ENCODE data around the gene RILP. TPM values are rescaled to one million over a fixed set of nuclear protein-coding genes. Genes with fewer than 3 reads are reported as not detected.

Gene RILP
- total RNA-seq, 4 donors from 2014 or later, result 11.9 to 26.0 (median 20.1) TPM

GRCh38 chr17:1617620-1618174 lies 32.0 kb downstream of the RILP start:
- WGBS, result 55% methylated on average over 20 of the region's 20 CpGs
- no peaks in the 10 kb centered on the region for H3K9me3 ChIP-seq
- H3K36me3 ChIP-seq, result peaks cover 4% of the 10 kb centered on the region
- peak overlapping the region; percentile 5 for H3K4me3 ChIP-seq
- peaks cover 18% of the 10 kb centered on the region for H3K4me1 ChIP-seq
- peak overlapping the region; percentile 51 for H3K27ac ChIP-seq
- no peak for DNase-seq (ENCODE audit: low spot score in 2 of 2)
- no peaks in the 10 kb centered on the region for H3K27me3 ChIP-seq
- TF ChIP-seq POLR2A (IDR thresholded peaks at IDR 0.05) (no peak), POLR2AphosphoS5 (IDR thresholded peaks at IDR 0.05) (no peak), CTCF (IDR thresholded peaks at IDR 0.05) (no peak), EP300 (IDR thresholded peaks at IDR 0.05) (no peak)

- Histone ChIP-seq H3K4me1 (peaks cover 18% of the 10 kb centered on the region), H3K27me3 (no peaks in the 10 kb centered on the region), H3K9me3 (no peaks in the 10 kb centered on the region), H3K27ac (no peak overlapping the region), H3K4me3 (no peak overlapping the region), H3K36me3 (peaks cover 4% of the 10 kb centered on the region)
- WGBS, result 62% methylated on average over 4 of the region's 13 CpGs
- no peak for DNase-seq (ENCODE audit: low spot score in 2 of 2)
- no peak for TF ChIP-seq POLR2A (IDR thresholded peaks at IDR 0.05)
- TF ChIP-seq CTCF (IDR thresholded peaks at IDR 0.05), result no peak
- TF ChIP-seq POLR2AphosphoS5 (IDR thresholded peaks at IDR 0.05), result no peak
- no peak for TF ChIP-seq EP300 (IDR thresholded peaks at IDR 0.05)
Observed at GRCh38 chr17:1616101-1616500, 33.6 kb downstream of the RILP start.

- TF ChIP-seq POLR2A (IDR thresholded peaks at IDR 0.05) (no peak), EP300 (IDR thresholded peaks at IDR 0.05) (no peak), POLR2AphosphoS5 (IDR thresholded peaks at IDR 0.05) (no peak), CTCF (IDR thresholded peaks at IDR 0.05) (no peak)
- peak overlapping the region; percentile 28 for H3K27ac ChIP-seq
- H3K36me3 ChIP-seq, result peaks cover 4% of the 10 kb centered on the region
- H3K4me1 ChIP-seq, result peaks cover 17% of the 10 kb centered on the region
- no peaks in the 10 kb centered on the region for H3K9me3 ChIP-seq
- no peak for DNase-seq (ENCODE audit: low spot score in 2 of 2)
- H3K27me3 ChIP-seq, result no peaks in the 10 kb centered on the region
- 76% methylated on average over 16 of the region's 16 CpGs for WGBS
- H3K4me3 ChIP-seq, result no peak overlapping the region
Observed at GRCh38 chr17:1612400-1612799, 37.3 kb downstream of the RILP start.

- H3K4me1 ChIP-seq, result peaks cover 17% of the 10 kb centered on the region
- no peak overlapping the region for H3K4me3 ChIP-seq
- peaks cover 4% of the 10 kb centered on the region for H3K36me3 ChIP-seq
- H3K9me3 ChIP-seq, result no peaks in the 10 kb centered on the region
- peak overlapping the region; percentile 28 for H3K27ac ChIP-seq
- 73% methylated on average over 10 of the region's 10 CpGs for WGBS
- TF ChIP-seq CTCF (IDR thresholded peaks at IDR 0.05) (no peak), POLR2A (IDR thresholded peaks at IDR 0.05) (no peak), POLR2AphosphoS5 (IDR thresholded peaks at IDR 0.05) (no peak), EP300 (IDR thresholded peaks at IDR 0.05) (no peak)
- DNase-seq (ENCODE audit: low spot score in 2 of 2), result no peak
- no peaks in the 10 kb centered on the region for H3K27me3 ChIP-seq
Observed at GRCh38 chr17:1611715-1612114, 38.0 kb downstream of the RILP start.

GRCh38 chr17:1608676-1609075 lies 41.0 kb downstream of the RILP start:
- peaks cover 23% of the 10 kb centered on the region for H3K4me1 ChIP-seq
- peaks cover 4% of the 10 kb centered on the region for H3K36me3 ChIP-seq
- TF ChIP-seq POLR2AphosphoS5 (IDR thresholded peaks at IDR 0.05) (no peak), CTCF (IDR thresholded peaks at IDR 0.05) (no peak)
- no peaks in the 10 kb centered on the region for H3K9me3 ChIP-seq
- 71% methylated on average over 7 of the region's 7 CpGs for WGBS
- H3K27ac ChIP-seq, result no peak overlapping the region
- no peak overlapping the region for H3K4me3 ChIP-seq
- DNase-seq (ENCODE audit: low spot score in 2 of 2), result no peak
- no peaks in the 10 kb centered on the region for H3K27me3 ChIP-seq
